ENCODE results near the gene MYL2.

GRCh38 chr12:110920324-110920910 is at the start of gene MYL2:
- no peak for TF ChIP-seq CTCF (IDR thresholded peaks at IDR 0.05)
- no peak for TF ChIP-seq POLR2A (IDR thresholded peaks at IDR 0.05)

All from thyroid gland (tissue), 4 donors.